Measurements from ENCODE around the gene CALM1. TPM values are rescaled to one million over a fixed set of nuclear protein-coding genes. Genes with fewer than 3 reads are reported as not detected.

CALM1 gene
- total and polyA plus RNA-seq, 10 of the 15 experiments (the other 5 are each of a cell fraction or from before 2014, with no cell fraction given), result 110 to 729 (median 261) TPM

DNA sequence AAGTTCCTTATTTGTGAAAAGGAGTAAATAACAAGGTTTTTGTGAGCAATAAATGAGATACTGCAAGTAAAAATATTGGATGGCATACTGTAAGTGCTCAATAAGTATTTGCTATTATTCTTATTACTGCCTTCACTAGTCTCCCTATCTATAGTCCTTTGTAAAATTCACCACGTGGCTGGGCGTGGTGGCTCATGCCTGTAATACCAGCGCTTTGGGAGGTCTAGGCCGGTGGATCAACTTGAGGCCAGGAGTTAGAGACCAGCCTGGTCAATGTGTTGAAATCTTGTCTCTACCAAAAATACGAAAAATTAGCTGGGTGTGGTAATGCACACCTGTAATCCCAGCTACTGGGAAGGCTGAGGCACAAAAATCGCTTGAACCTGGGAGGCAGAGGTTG, 18.6 kb upstream of the CALM1 start:
- ChIA-PET SMC1A (ENCODE audit: uncharacterized antibody, unreplicated experiment) (no interaction called here), POLR2A (no interaction called here), RAD21 (ENCODE audit: unreplicated experiment) (no interaction called here), CTCF (interaction anchor here (1.5 to 1.6 kb wide), 2 partner anchors 9 to 21 kb away, joined by 3 to 6 read pairs; no protein-coding TSS in a partner anchor)
- Histone ChIP-seq H4K20me1 (ENCODE audit: control insufficient read depth, insufficient read depth) (no peaks in the 10 kb centered on the region), H2AFZ (ENCODE audit: control insufficient read depth, low read depth, low read length) (no peak overlapping the region), H3K4me1 (ENCODE audit: control insufficient read depth, insufficient read depth, low read length) (peaks cover 7% of the 10 kb centered on the region), H3K27ac (ENCODE audit: control insufficient read depth, insufficient read depth) (no peak overlapping the region), H3K9me3 (replicated peaks; ENCODE audit: control insufficient read depth, insufficient read depth, low read length) (no peaks in the 10 kb centered on the region), H3K4me2 (ENCODE audit: control insufficient read depth, insufficient read depth) (no peak overlapping the region), H3K27me3 (replicated peaks in 1 of 2; ENCODE audit: control insufficient read depth in 2 of 2, insufficient read depth in 2 of 2, low read length in 1 of 2) (no peaks in the 10 kb centered on the region), H3K79me2 (ENCODE audit: control insufficient read depth, insufficient read depth, low read length) (no peaks in the 10 kb centered on the region; the same call in none of the 2 replicates), H3K9ac (ENCODE audit: control insufficient read depth, insufficient read depth, low read length) (no peak overlapping the region), H3K4me3 (no peak overlapping the region), H3K36me3 (ENCODE audit: control insufficient read depth in 2 of 2, insufficient read depth in 2 of 2, low read length in 1 of 2) (no peaks in the 10 kb centered on the region)
- FAIRE-seq (no peak), ATAC-seq (no peak), DNase-seq (ENCODE audit: low read depth, low spot score) (no peak)
- in situ Hi-C loops (cut with MboI), result loop anchor here (25.0 kb wide), 1 partner anchor 1134 kb away; the partner anchor contains the start of gene PPP4R3A
- no peak for TF ChIP-seq EP300 (IDR thresholded peaks at IDR 0.05; ENCODE audit: borderline replicate concordance in 1 of 2, control insufficient read depth in 1 of 2, low read depth in 2 of 2, low read length in 2 of 2)
- TF ChIP-seq RELA (IDR thresholded peaks at IDR 0.05; ENCODE audit: borderline replicate concordance, partially characterized antibody), result no peak
- no peak for TF ChIP-seq E4F1 (IDR thresholded peaks at IDR 0.05; ENCODE audit: borderline replicate concordance, partially characterized antibody)
- 36% methylated on average over 6 of the region's 6 CpGs for WGBS (ENCODE audit: insufficient coverage, insufficient replicate concordance, low lambda C conversion rate, missing lambda C conversion rate)
- no TSS peak for BruUV-seq (replicated peaks)
- intact Hi-C loops (cut with micrococcal nuclease; ENCODE audit: unreplicated experiment), result no loop called here

DNA sequence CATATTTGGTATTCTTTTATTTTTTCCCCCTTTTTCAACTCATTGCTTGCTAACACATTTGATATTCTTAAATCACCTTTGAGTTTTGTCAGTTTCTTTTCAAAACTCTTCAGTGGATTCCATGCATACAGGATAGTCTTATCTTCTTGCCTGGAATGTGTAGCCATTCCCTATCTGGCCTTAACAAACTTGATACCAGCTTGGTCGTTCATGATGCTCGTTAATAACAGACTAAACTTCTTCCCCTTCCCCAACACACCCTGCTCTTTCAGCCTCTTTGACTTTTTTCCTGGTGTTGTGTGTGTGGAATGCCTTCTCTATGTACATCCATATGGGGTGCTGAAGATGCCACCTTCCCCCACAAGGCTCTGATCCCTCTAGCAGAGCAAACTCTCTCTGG, 17.7 kb upstream of the CALM1 start:
- H3K4me2 ChIP-seq (ENCODE audit: control insufficient read depth, insufficient read depth), result no peak overlapping the region
- H3K27me3 ChIP-seq (replicated peaks in 1 of 2; ENCODE audit: control insufficient read depth in 2 of 2, insufficient read depth in 2 of 2, low read length in 1 of 2), result no peaks in the 10 kb centered on the region
- no peak for DNase-seq (ENCODE audit: low read depth, low spot score)
- CTCF ChIA-PET, result no interaction called here
- H3K36me3 ChIP-seq (ENCODE audit: control insufficient read depth in 2 of 2, insufficient read depth in 2 of 2, low read length in 1 of 2), result no peaks in the 10 kb centered on the region
- RAD21 ChIA-PET (ENCODE audit: unreplicated experiment), result no interaction called here
- 0% methylated on average over 2 of the region's 2 CpGs for WGBS (ENCODE audit: insufficient coverage, insufficient replicate concordance, low lambda C conversion rate, missing lambda C conversion rate)
- no peak overlapping the region for H3K4me3 ChIP-seq
- H3K4me1 ChIP-seq (ENCODE audit: control insufficient read depth, insufficient read depth, low read length), result peaks cover 7% of the 10 kb centered on the region
- no peak for FAIRE-seq
- no peak overlapping the region for H2AFZ ChIP-seq (ENCODE audit: control insufficient read depth, low read depth, low read length)
- no peak for ATAC-seq
- H3K79me2 ChIP-seq (ENCODE audit: control insufficient read depth, insufficient read depth, low read length), result no peaks in the 10 kb centered on the region; the same call in none of the 2 replicates
- in situ Hi-C loops (cut with MboI) (loop anchor here (25.0 kb wide), 1 partner anchor 1133 kb away; the partner anchor contains the start of gene PPP4R3A), intact Hi-C loops (cut with micrococcal nuclease; ENCODE audit: unreplicated experiment) (no loop called here)
- SMC1A ChIA-PET (ENCODE audit: uncharacterized antibody, unreplicated experiment), result interaction anchor here (0.6 kb wide), 1 partner anchor 1215 kb away, joined by 3 read pairs; no protein-coding TSS in a partner anchor
- POLR2A ChIA-PET, result no interaction called here
- no peaks in the 10 kb centered on the region for H3K9me3 ChIP-seq (replicated peaks; ENCODE audit: control insufficient read depth, insufficient read depth, low read length)
- H4K20me1 ChIP-seq (ENCODE audit: control insufficient read depth, insufficient read depth), result no peaks in the 10 kb centered on the region
- TF ChIP-seq IKZF1 (conservative IDR thresholded peaks at IDR 0.05) (no peak), IKZF2 (IDR thresholded peaks at IDR 0.05) (no peak), SMAD1 (IDR thresholded peaks at IDR 0.05; ENCODE audit: low read depth, partially characterized antibody) (no peak), RUNX3 (IDR thresholded peaks at IDR 0.05; ENCODE audit: low read length) (no peak), E2F8 (IDR thresholded peaks at IDR 0.05; ENCODE audit: low read depth, partially characterized antibody) (no peak), NFXL1 (IDR thresholded peaks at IDR 0.05; ENCODE audit: borderline replicate concordance) (no peak), IRF4 (IDR thresholded peaks at IDR 0.05; ENCODE audit: low read depth, low read length) (no peak), MYB (IDR thresholded peaks at IDR 0.05; ENCODE audit: borderline replicate concordance, low read depth, low read length) (no peak)
- H3K27ac ChIP-seq (ENCODE audit: control insufficient read depth, insufficient read depth), result no peak overlapping the region
- no TSS peak for BruUV-seq (replicated peaks)
- no peak overlapping the region for H3K9ac ChIP-seq (ENCODE audit: control insufficient read depth, insufficient read depth, low read length)

Measured in GM12878 (cell line).